Activated T-helper 1 cell treated with Interleukin-2 at 50 U/mL for 16 hours (primary cell): Measurements from ENCODE around the gene RGS14.
"Not testable (repeated sequence)": the region's sequence is repeated elsewhere in the genome, so short reads cannot be mapped to it uniquely, and the experiment has no call there.

Source experiments
- DNase-seq: peaks from one replicate; pipeline ENCODE4 v3.0.0-alpha.2; 2020; ENCODE audit warnings: low read depth

The RGS14 gene

GRCh38 chr5:177349762-177350161 lies 8.0 kb upstream of the RGS14 start:
- DNase-seq: no peak

GRCh38 chr5:177350776-177351391 lies 6.8 kb upstream of the RGS14 start:
- DNase-seq: no peak

GRCh38 chr5:177351392-177352329 lies 6.1 kb upstream of the RGS14 start, which contains the start of gene LMAN2:
Gene LMAN2, minus strand, starts transcription at chr5:177351668. Its CDS starts 21 bp downstream, at chr5:177351647.
- DNase-seq: peak; percentile 81

- no peak for DNase-seq
Observed at GRCh38 chr5:177353093-177353492, 4.6 kb upstream of the RGS14 start.

- no peak for DNase-seq
Observed at GRCh38 chr5:177354256-177354655, 3.5 kb upstream of the RGS14 start.

- no peak for DNase-seq
Observed at GRCh38 chr5:177354711-177355110, 3.0 kb upstream of the RGS14 start.

GRCh38 chr5:177355162-177355867 lies 2.4 kb upstream of the RGS14 start:
- no peak for DNase-seq

GRCh38 chr5:177355868-177356168 lies 1.9 kb upstream of the RGS14 start:
- DNase-seq: no peak

- no peak for DNase-seq
Observed at GRCh38 chr5:177356746-177357145, 978 bp upstream of the RGS14 start.

- DNase-seq: no peak
Observed at GRCh38 chr5:177357146-177357458, 622 bp upstream of the RGS14 start.

GRCh38 chr5:177358370-177358819 lies 671 bp downstream of the RGS14 start:
- no peak for DNase-seq

- no peak for DNase-seq
Observed at GRCh38 chr5:177359451-177359851, 1.7 kb downstream of the RGS14 start.

- DNase-seq: no peak
Observed at GRCh38 chr5:177359860-177360259, 2.1 kb downstream of the RGS14 start.

GRCh38 chr5:177360740-177361139 lies 3.0 kb downstream of the RGS14 start:
- DNase-seq: not testable (repeated sequence)

GRCh38 chr5:177361418-177362291 lies 3.9 kb downstream of the RGS14 start:
- no peak for DNase-seq

GRCh38 chr5:177362292-177362609 lies 4.5 kb downstream of the RGS14 start:
- DNase-seq: no peak

- peak; percentile 46 for DNase-seq
Observed at GRCh38 chr5:177362610-177363507, 5.1 kb downstream of the RGS14 start.

- no peak for DNase-seq
Observed at GRCh38 chr5:177363565-177363964, 5.8 kb downstream of the RGS14 start.

GRCh38 chr5:177364159-177364962 lies 6.6 kb downstream of the RGS14 start:
- no peak for DNase-seq

GRCh38 chr5:177365845-177366527 lies 8.3 kb downstream of the RGS14 start:
- DNase-seq: no peak
